GM23338 (cell line): ENCODE data around the gene C6orf52. TPM values are rescaled to one million over a fixed set of nuclear protein-coding genes. Genes with fewer than 3 reads are reported as not detected.

ENCODE experiments used
- ATAC-seq: fragments of 200-7000 bp; cut with Tn5 transposase; 3 replicates; pipeline ENCODE4 v1.9.1; 2020
- DNase-seq: peaks from one replicate; pipeline ENCODE4 v3.0.0-alpha.2; 2015; ENCODE audit warnings: low spot score
- H2AFZ ChIP-seq: fragments of 200-600 bp; sonication (generic); 2 replicates; pipeline ENCODE4 v1.8.0; 2016; ENCODE audit warnings: antibody characterized with exemption, mild to moderate bottlenecking, moderate library complexity
- H3F3A ChIP-seq: fragments of 200-600 bp; sonication (generic); replicated peaks from 2 replicates; pipeline ENCODE4 v1.8.0; 2017; ENCODE audit warnings: antibody characterized with exemption, mixed run types, low read depth
- H3K27ac ChIP-seq: fragments of 200-600 bp; sonication (generic); 2 replicates; pipeline ENCODE4 v1.6.1; 2016; ENCODE audit warnings: low read depth
- H3K27me3 ChIP-seq: fragments of 200-600 bp; sonication (generic); 2 replicates; pipeline ENCODE4 v1.8.0; 2016; ENCODE audit warnings: mild to moderate bottlenecking, mixed run types, moderate library complexity; ENCODE audit not compliant: insufficient read depth
- H3K36me3 ChIP-seq: fragments of 200-600 bp; sonication (generic); 2 replicates; pipeline ENCODE4 v1.8.0; 2016; ENCODE audit warnings: mild to moderate bottlenecking; ENCODE audit not compliant: insufficient read depth
- H3K4me1 ChIP-seq: fragments of 200-600 bp; sonication (generic); 2 replicates; pipeline ENCODE4 v1.8.0; 2016; ENCODE audit warnings: mild to moderate bottlenecking, moderate library complexity; ENCODE audit not compliant: insufficient read depth
- H3K4me2 ChIP-seq: fragments of 200-600 bp; sonication (generic); 2 replicates; pipeline ENCODE4 v1.7.1; 2017; ENCODE audit warnings: mixed run types
- H3K4me3 ChIP-seq: fragments of 200-600 bp; sonication (generic); 2 replicates; pipeline ENCODE4 v1.6.1; 2016; ENCODE audit warnings: mixed run types
- H3K79me2 ChIP-seq: fragments of 200-600 bp; sonication (generic); replicated peaks from 2 replicates; pipeline ENCODE4 v1.8.0; 2017; ENCODE audit warnings: mild to moderate bottlenecking; ENCODE audit not compliant: insufficient read depth
- H3K9me2 ChIP-seq: fragments of 200-600 bp; sonication (generic); 2 replicates; pipeline ENCODE4 v1.8.0; 2017; ENCODE audit not compliant: insufficient read depth
- H4K20me1 ChIP-seq: fragments of 200-600 bp; sonication (generic); replicated peaks from 2 replicates; pipeline ENCODE4 v1.8.0; 2017; ENCODE audit warnings: mild to moderate bottlenecking; ENCODE audit not compliant: insufficient read depth
- H3K27ac Mint-ChIP-seq: 2 replicates; pipeline ENCODE4 v1.8.0; 2020; ENCODE audit warnings: inconsistent platforms, mild to moderate bottlenecking, moderate library complexity, mixed read lengths
- H3K27me3 Mint-ChIP-seq: 3 replicates; pipeline ENCODE4 v1.8.0; 2022; ENCODE audit warnings: low read depth, mild to moderate bottlenecking, moderate library complexity, mixed read lengths, inconsistent platforms; ENCODE audit not compliant: insufficient read depth, poor library complexity
- H3K36me3 Mint-ChIP-seq: 3 replicates; pipeline ENCODE4 v1.8.0; 2021; ENCODE audit warnings: low read depth, mild to moderate bottlenecking, inconsistent platforms, moderate library complexity, mixed read lengths
- H3K4me1 Mint-ChIP-seq: 3 replicates; pipeline ENCODE4 v1.8.0; 2020; ENCODE audit warnings: mild to moderate bottlenecking, inconsistent platforms, mixed read lengths
- H3K4me3 Mint-ChIP-seq: 3 replicates; pipeline ENCODE4 v1.8.0; 2021; ENCODE audit warnings: moderate library complexity, mild to moderate bottlenecking, inconsistent platforms, mixed read lengths
- H3K9me3 Mint-ChIP-seq: 3 replicates; pipeline ENCODE4 v1.8.0; 2020; ENCODE audit warnings: moderate library complexity, mild to moderate bottlenecking, inconsistent platforms, mixed read lengths
- CTCF ChIP-seq, 2 experiments: fragments of 200-600 bp in 1 of 2; sonication (generic) in 1 of 2; conservative IDR thresholded peaks; 2 replicates each; pipeline versions ENCODE4 v1.5.1 to v1.6.1; 2016 to 2017; ENCODE audit warnings: antibody characterized with exemption in 2 of 2, low read depth in 2 of 2, mild to moderate bottlenecking in 2 of 2, moderate library complexity in 1 of 2
- POLR2AphosphoS5 ChIP-seq: IDR thresholded peaks from 2 replicates; pipeline ENCODE4 v1.6.1; 2016; ENCODE audit warnings: antibody characterized with exemption, low read depth
- REST ChIP-seq: IDR thresholded peaks from one replicate; pipeline ENCODE4 v1.6.1; 2018; ENCODE audit warnings: antibody characterized with exemption; ENCODE audit not compliant: unreplicated experiment
- polyA plus RNA-seq: library from polyadenylated mRNA; unstranded; fragments of >200 nt; fragmentation: Nextera tagmentation; extraction: Ambion mirVana; gene quantifications from 2 replicates; pipeline ENCODE4 v1.2.1, GENCODE V29; 2016
- total RNA-seq: library from RNA; depleted of rRNA; stranded (reverse); fragments of >200 nt; shearing (Covaris generic); gene quantifications from 2 replicates; pipeline ENCODE4 v1.2.3, GENCODE V29; 2014

The C6orf52 gene
- total and polyA plus RNA-seq, 2 experiments from 2014 or later = 4.4 TPM; not detected in 1

GRCh38 chr6:10633216-10633615, 61.2 kb downstream of the C6orf52 start:
- H3K79me2 ChIP-seq = no peaks in the 10 kb centered on the region
- ATAC-seq (peak; percentile 71), DNase-seq (no peak)
- H3K9me2 ChIP-seq = no peaks in the 10 kb centered on the region; the same call in 1 of the 2 replicates
- TF ChIP-seq CTCF (conservative IDR thresholded peaks at IDR 0.05; ENCODE audit: low read depth in 2 of 2) = no peak
- no peak overlapping the region for H3K4me2 ChIP-seq
- no peaks in the 10 kb centered on the region for H3K27me3 ChIP-seq
- no peak overlapping the region for H2AFZ ChIP-seq
- no peaks in the 10 kb centered on the region for H3K27me3 Mint-ChIP-seq
- H4K20me1 ChIP-seq = no peaks in the 10 kb centered on the region
- H3K27ac Mint-ChIP-seq = no peak overlapping the region; the same call in 1 of the 2 replicates
- peaks cover 6% of the 10 kb centered on the region; the same call in 2 of the 3 replicates for H3K4me1 Mint-ChIP-seq
- peak overlapping the region; percentile 60; the same call in 1 of the 2 replicates for H3K27ac ChIP-seq
- H3K4me3 ChIP-seq = no peak overlapping the region
- H3K9me3 Mint-ChIP-seq = peaks cover 6% of the 10 kb centered on the region; the same call in 2 of the 3 replicates
- no peaks in the 10 kb centered on the region; the same call in 1 of the 2 replicates for H3F3A ChIP-seq
- H3K4me3 Mint-ChIP-seq = no peak overlapping the region
- H3K36me3 Mint-ChIP-seq = peaks cover 5% of the 10 kb centered on the region; the same call in 2 of the 3 replicates
- no peaks in the 10 kb centered on the region for H3K36me3 ChIP-seq
- 0 out of 2 replicates have a peak, but pooled peaks cover 4% of the 10 kb centered on the region for H3K4me1 ChIP-seq

GRCh38 chr6:10630178-10630577, 64.2 kb downstream of the C6orf52 start:
- no peak for ATAC-seq
- H3K36me3 ChIP-seq = peaks cover 17% of the 10 kb centered on the region

More at GRCh38 chr6:10630178-10630577, 64.2 kb downstream of the C6orf52 start:
- TF ChIP-seq REST = no peak
- TF ChIP-seq POLR2AphosphoS5 = peak; percentile 37; the same call in 1 of the 2 replicates
- H4K20me1 ChIP-seq = peaks cover 8% of the 10 kb centered on the region
- H3K4me1 Mint-ChIP-seq = peaks cover 6% of the 10 kb centered on the region; the same call in 2 of the 3 replicates
- no peak overlapping the region for H3K27ac Mint-ChIP-seq
- no peaks in the 10 kb centered on the region for H3K9me2 ChIP-seq
- no peaks in the 10 kb centered on the region; the same call in 1 of the 2 replicates for H3K79me2 ChIP-seq
- H3K4me2 ChIP-seq = no peak overlapping the region
- H3K27me3 Mint-ChIP-seq = no peaks in the 10 kb centered on the region
- no peak overlapping the region for H3K27ac ChIP-seq
- H3K4me1 ChIP-seq = 0 out of 2 replicates have a peak, but pooled peaks cover 4% of the 10 kb centered on the region
- no peak overlapping the region for H3K4me3 ChIP-seq
- H3K36me3 Mint-ChIP-seq = peaks cover 32% of the 10 kb centered on the region
- no peak overlapping the region for H2AFZ ChIP-seq
- no peaks in the 10 kb centered on the region for H3K9me3 Mint-ChIP-seq
- no peaks in the 10 kb centered on the region for H3K27me3 ChIP-seq
- peaks cover 4% of the 10 kb centered on the region for H3F3A ChIP-seq
- H3K4me3 Mint-ChIP-seq = no peak overlapping the region
- no peak for DNase-seq
